GM19351 (cell line): Measurements from ENCODE around the gene TMEM86B.
A peak's percentile ranks its signal among the peaks of the same experiment; 100 is the strongest.

Source experiments
- ATAC-seq: cut with Tn5 transposase; IDR thresholded peaks from one replicate; pipeline ENCODE4 v1.9.1; 2021; ENCODE audit warnings: mild to moderate bottlenecking, moderate library complexity; ENCODE audit not compliant: unreplicated experiment

Gene TMEM86B

GRCh38 chr19:55257461-55258420 is 29.2 kb upstream of the TMEM86B start:
- no peak for ATAC-seq

GRCh38 chr19:55256562-55257460 is 28.2 kb upstream of the TMEM86B start:
- no peak for ATAC-seq

GRCh38 chr19:55255618-55256423 is 27.3 kb upstream of the TMEM86B start:
- ATAC-seq, result no peak

- ATAC-seq, result no peak
Observed at GRCh38 chr19:55254625-55254977, 26.0 kb upstream of the TMEM86B start.

GRCh38 chr19:55253842-55254624 is 25.5 kb upstream of the TMEM86B start:
- peak; percentile 53 for ATAC-seq

- ATAC-seq, result no peak
Observed at GRCh38 chr19:55252760-55253663, 24.4 kb upstream of the TMEM86B start.

- ATAC-seq, result no peak
Observed at GRCh38 chr19:55251341-55252081, 22.9 kb upstream of the TMEM86B start.

- no peak for ATAC-seq
Observed at GRCh38 chr19:55250262-55251036, 21.9 kb upstream of the TMEM86B start.

GRCh38 chr19:55249841-55250240 is 21.3 kb upstream of the TMEM86B start:
- no peak for ATAC-seq

- no peak for ATAC-seq
Observed at GRCh38 chr19:55248704-55249103, 20.1 kb upstream of the TMEM86B start.

- no peak for ATAC-seq
Observed at GRCh38 chr19:55248166-55248675, 19.7 kb upstream of the TMEM86B start.

- ATAC-seq, result no peak
Observed at GRCh38 chr19:55247621-55248099, 19.1 kb upstream of the TMEM86B start.

- ATAC-seq, result no peak
Observed at GRCh38 chr19:55246462-55247451, 18.2 kb upstream of the TMEM86B start.

- no peak for ATAC-seq
Observed at GRCh38 chr19:55245236-55245904, 16.8 kb upstream of the TMEM86B start.

GRCh38 chr19:55244004-55244680 is 15.6 kb upstream of the TMEM86B start:
- ATAC-seq, result no peak
